ENCODE data around the gene KCNAB1.

- TF ChIP-seq POLR2A (IDR thresholded peaks at IDR 0.05; ENCODE audit: control extremely low read depth in 1 of 2, low read depth in 2 of 2, low read length in 2 of 2) (no peak), TAF1 (IDR thresholded peaks at IDR 0.05; ENCODE audit: low read depth, low read length) (no peak), SP4 (IDR thresholded peaks at IDR 0.05; ENCODE audit: low read length) (no peak), RFX5 (IDR thresholded peaks at IDR 0.05; ENCODE audit: borderline replicate concordance, low read depth, low read length) (no peak), JUND (IDR thresholded peaks at IDR 0.05; ENCODE audit: low read length) (no peak), ZNF274 (IDR thresholded peaks at IDR 0.05; ENCODE audit: borderline replicate concordance, extremely low read depth, low read length) (no peak)
- TF ChIP-seq, protein P1, sequence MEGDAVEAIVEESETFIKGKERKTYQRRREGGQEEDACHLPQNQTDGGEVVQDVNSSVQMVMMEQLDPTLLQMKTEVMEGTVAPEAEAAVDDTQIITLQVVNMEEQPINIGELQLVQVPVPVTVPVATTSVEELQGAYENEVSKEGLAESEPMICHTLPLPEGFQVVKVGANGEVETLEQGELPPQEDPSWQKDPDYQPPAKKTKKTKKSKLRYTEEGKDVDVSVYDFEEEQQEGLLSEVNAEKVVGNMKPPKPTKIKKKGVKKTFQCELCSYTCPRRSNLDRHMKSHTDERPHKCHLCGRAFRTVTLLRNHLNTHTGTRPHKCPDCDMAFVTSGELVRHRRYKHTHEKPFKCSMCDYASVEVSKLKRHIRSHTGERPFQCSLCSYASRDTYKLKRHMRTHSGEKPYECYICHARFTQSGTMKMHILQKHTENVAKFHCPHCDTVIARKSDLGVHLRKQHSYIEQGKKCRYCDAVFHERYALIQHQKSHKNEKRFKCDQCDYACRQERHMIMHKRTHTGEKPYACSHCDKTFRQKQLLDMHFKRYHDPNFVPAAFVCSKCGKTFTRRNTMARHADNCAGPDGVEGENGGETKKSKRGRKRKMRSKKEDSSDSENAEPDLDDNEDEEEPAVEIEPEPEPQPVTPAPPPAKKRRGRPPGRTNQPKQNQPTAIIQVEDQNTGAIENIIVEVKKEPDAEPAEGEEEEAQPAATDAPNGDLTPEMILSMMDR (IDR thresholded peaks at IDR 0.05; ENCODE audit: control extremely low read depth in 1 of 3, insufficient read depth in 1 of 3, low read depth in 1 of 3, low read length in 3 of 3): no peak
Measured at GRCh38 chr3:156316076-156316475, 195.7 kb downstream of the KCNAB1 start.

Data from H1 (cell line).